ENCODE measurements around the gene ADCY2. TPM values are rescaled to one million over a fixed set of nuclear protein-coding genes. Genes with fewer than 3 reads are reported as not detected.

The ADCY2 gene
- total and polyA plus RNA-seq, 2 of the 13 experiments (the other 11 are each of a cell fraction or from before 2014, with no cell fraction given) = not detected

DNA sequence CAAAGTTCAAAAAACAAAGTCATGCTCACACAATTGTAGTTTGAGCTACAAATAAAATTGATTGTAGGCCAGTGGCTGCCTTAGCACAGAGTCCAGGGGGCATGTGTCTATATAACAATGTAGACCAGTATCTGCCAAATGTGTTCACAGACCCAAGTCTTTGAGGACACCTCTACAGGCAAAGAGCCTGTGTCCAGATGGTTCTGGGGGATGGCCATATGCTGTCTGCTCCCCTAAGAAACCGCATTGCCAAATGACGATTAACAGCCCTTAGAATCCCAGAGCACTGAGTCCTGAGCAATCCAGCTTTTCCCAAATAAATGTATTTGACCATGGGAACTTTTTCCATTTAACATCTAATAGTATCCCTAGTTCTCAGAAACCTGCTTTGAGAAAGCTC, 169.6 kb downstream of the ADCY2 start:
- no peaks in the 10 kb centered on the region for H3K79me2 ChIP-seq (ENCODE audit: insufficient read depth, low read length)
- intact Hi-C loops (cut with micrococcal nuclease; ENCODE audit: unreplicated experiment) (no loop called here), in situ Hi-C loops (cut with HindIII; ENCODE audit: extremely low pct_ligation_motif_present, low pct_unique_long_range_greater_than_20kb) (no loop called here)
- no peaks in the 10 kb centered on the region for H3K9me3 ChIP-seq (ENCODE audit: low read length)
- no peak overlapping the region for H3K9ac ChIP-seq (ENCODE audit: insufficient read depth, low read depth, low read length)
- BruUV-seq (replicated peaks) = no TSS peak
- FAIRE-seq (no peak), ATAC-seq (no peak), DNase-seq (ENCODE audit: low spot score) (no peak)
- no peaks in the 10 kb centered on the region for H4K20me1 ChIP-seq (ENCODE audit: insufficient read depth, low read length)
- no peaks in the 10 kb centered on the region for H3K4me1 ChIP-seq (ENCODE audit: insufficient read depth, low read length)
- H2AFZ ChIP-seq (ENCODE audit: low read length) = no peak overlapping the region
- no peaks in the 10 kb centered on the region for H3K36me3 ChIP-seq (replicated peaks in 1 of 2; ENCODE audit: control insufficient read depth in 1 of 2, insufficient read depth in 2 of 2, low read length in 2 of 2)
- no peak overlapping the region for H3K4me2 ChIP-seq (ENCODE audit: low read depth, low read length)
- H3K27me3 ChIP-seq (ENCODE audit: control insufficient read depth in 1 of 2, insufficient read depth in 2 of 2, low read length in 2 of 2) = no peaks in the 10 kb centered on the region
- TF ChIP-seq NR2C2 (CRISPR knock-in tag; IDR thresholded peaks at IDR 0.05; ENCODE audit: borderline replicate concordance) (no peak), NR2F1 (CRISPR knock-in tag; IDR thresholded peaks at IDR 0.05) (no peak), NCOA5 (CRISPR knock-in tag; IDR thresholded peaks at IDR 0.05) (no peak), HNRNPH1 (optimal IDR thresholded peaks at IDR 0.05; ENCODE audit: low read depth, low read length) (no peak), ESRRA (CRISPR knock-in tag; IDR thresholded peaks at IDR 0.05; ENCODE audit: low read depth) (no peak)
- H3K27ac ChIP-seq (ENCODE audit: extremely low read length, insufficient read depth, low read length) = no peak overlapping the region
- ChIA-PET POLR2A (no interaction called here), CTCF (ENCODE audit: low intra/inter-chr PET ratio, low total read pairs) (no interaction called here)
- no peak overlapping the region for H3K4me3 ChIP-seq (replicated peaks in 1 of 3; ENCODE audit: insufficient read depth in 1 of 3, low read depth in 2 of 3, low read length in 3 of 3)
- WGBS (ENCODE audit: low lambda C conversion rate) = 0% methylated on average over 1 of the region's 2 CpGs

DNA sequence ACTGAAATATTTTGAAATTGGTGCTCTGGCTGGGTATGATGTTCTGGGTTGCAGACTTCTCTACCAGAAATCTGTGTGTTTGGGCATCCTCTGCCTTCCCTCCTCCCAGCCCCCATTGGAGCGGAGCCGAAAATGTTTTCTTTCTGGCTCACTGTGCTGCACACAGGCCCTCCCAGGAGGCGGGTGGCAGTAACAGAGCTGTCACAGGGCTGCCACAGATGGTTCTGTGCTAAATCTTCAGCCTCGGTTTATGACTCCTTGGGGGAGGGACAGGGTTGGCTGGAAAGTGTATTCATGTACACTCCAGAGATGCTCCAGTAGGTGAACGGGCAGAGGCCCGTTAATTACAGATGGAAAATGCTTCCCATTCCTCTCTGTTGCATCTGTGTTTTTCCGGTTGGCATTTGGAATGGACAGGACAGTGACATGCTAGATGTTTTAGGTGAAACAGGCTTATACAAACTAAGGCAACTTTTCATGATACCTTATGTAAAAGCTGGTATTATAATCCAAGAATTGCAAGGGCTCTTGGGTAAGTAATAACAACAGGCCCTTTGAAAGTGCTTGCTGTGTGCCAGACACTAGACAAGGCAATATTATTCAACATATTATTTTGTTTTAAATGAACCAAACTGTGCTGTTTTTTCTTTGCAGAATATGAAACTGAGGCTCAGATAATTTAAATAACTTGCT, 180.2 kb downstream of the ADCY2 start:
- ATAC-seq (no peak), FAIRE-seq (no peak), DNase-seq (ENCODE audit: low spot score) (no peak)
- no peak overlapping the region for H3K4me3 ChIP-seq (replicated peaks in 1 of 3; ENCODE audit: insufficient read depth in 1 of 3, low read depth in 2 of 3, low read length in 3 of 3)
- POLR2A ChIA-PET = no interaction called here
- in situ Hi-C loops (cut with HindIII; ENCODE audit: extremely low pct_ligation_motif_present, low pct_unique_long_range_greater_than_20kb) (loop anchor here (25.0 kb wide), 1 partner anchor 764 kb away; no protein-coding TSS in a partner anchor), intact Hi-C loops (cut with micrococcal nuclease; ENCODE audit: unreplicated experiment) (no loop called here)
- H3K4me2 ChIP-seq (ENCODE audit: low read depth, low read length) = no peak overlapping the region
- no peaks in the 10 kb centered on the region for H3K27me3 ChIP-seq (ENCODE audit: control insufficient read depth in 1 of 2, insufficient read depth in 2 of 2, low read length in 2 of 2)
- H3K27ac ChIP-seq (ENCODE audit: extremely low read length, insufficient read depth, low read length) = no peak overlapping the region
- H2AFZ ChIP-seq (ENCODE audit: low read length) = no peak overlapping the region
- no TSS peak for BruUV-seq (replicated peaks)
- WGBS (ENCODE audit: low lambda C conversion rate) = 10% methylated on average over 6 of the region's 7 CpGs
- no peak for TF ChIP-seq NCOA5 (CRISPR knock-in tag; IDR thresholded peaks at IDR 0.05)
- TF ChIP-seq SOX6 (IDR thresholded peaks at IDR 0.05) = no peak
- no peak for TF ChIP-seq SOX6 (CRISPR knock-in tag; IDR thresholded peaks at IDR 0.05)
- H3K9ac ChIP-seq (ENCODE audit: insufficient read depth, low read depth, low read length) = no peak overlapping the region
- CTCF ChIA-PET (ENCODE audit: low intra/inter-chr PET ratio, low total read pairs) = no interaction called here
- H3K79me2 ChIP-seq (ENCODE audit: insufficient read depth, low read length) = no peaks in the 10 kb centered on the region
- no peaks in the 10 kb centered on the region for H3K36me3 ChIP-seq (replicated peaks in 1 of 2; ENCODE audit: control insufficient read depth in 1 of 2, insufficient read depth in 2 of 2, low read length in 2 of 2)
- H4K20me1 ChIP-seq (ENCODE audit: insufficient read depth, low read length) = no peaks in the 10 kb centered on the region
- no peaks in the 10 kb centered on the region for H3K9me3 ChIP-seq (ENCODE audit: low read length)
- no peaks in the 10 kb centered on the region for H3K4me1 ChIP-seq (ENCODE audit: insufficient read depth, low read length)
